MCF 10A (cell line): ENCODE data around the gene LTBR. TPM values are rescaled to one million over a fixed set of nuclear protein-coding genes. Genes with fewer than 3 reads are reported as not detected.

Experiments used
- BruUV-seq: library from RNA; stranded (reverse); fragments of 400-500 nt; replicated peaks from 2 replicates; lab custom pipeline; 2021; lab: Mats Ljungman, UMichigan
- CTCF ChIA-PET: fragments of 300-600 bp; sonication (Branson Sonifier 250); formaldehyde crosslinking; extraction: SDS; loops from one replicate; lab custom pipeline; 2021; ENCODE audit warnings: antibody characterized with exemption, inconsistent platforms; lab: Yijun Ruan, JAX
- POLR2A ChIA-PET: fragments of 300-600, 350-650 bp; sonication (Branson Sonifier 250); formaldehyde crosslinking; extraction: SDS; loops from one replicate; lab custom pipeline; 2020; ENCODE audit warnings: antibody characterized with exemption, inconsistent platforms; lab: Yijun Ruan, JAX
- DNase-seq: peaks from one replicate; pipeline ENCODE4 v3.0.0-alpha.2; 2018; ENCODE audit not compliant: unreplicated experiment
- H3K27ac Mint-ChIP-seq: one replicate; pipeline ENCODE4 v1.8.0; 2022; ENCODE audit warnings: mild to moderate bottlenecking, low read depth, mixed read lengths; ENCODE audit not compliant: unreplicated experiment
- H3K27me3 Mint-ChIP-seq: one replicate; pipeline ENCODE4 v1.8.0; 2022; ENCODE audit warnings: mixed read lengths; ENCODE audit not compliant: insufficient read depth, unreplicated experiment
- H3K36me3 Mint-ChIP-seq: one replicate; pipeline ENCODE4 v1.8.0; 2022; ENCODE audit warnings: mild to moderate bottlenecking, moderate library complexity, mixed read lengths; ENCODE audit not compliant: insufficient read depth, unreplicated experiment
- H3K4me1 Mint-ChIP-seq: one replicate; pipeline ENCODE4 v1.8.0; 2022; ENCODE audit warnings: mixed read lengths; ENCODE audit not compliant: insufficient read depth, unreplicated experiment
- H3K4me3 Mint-ChIP-seq: one replicate; pipeline ENCODE4 v1.8.0; 2022; ENCODE audit warnings: mild to moderate bottlenecking, moderate library complexity, mixed read lengths; ENCODE audit not compliant: unreplicated experiment
- H3K9me3 Mint-ChIP-seq: one replicate; pipeline ENCODE4 v1.8.0; 2022; ENCODE audit warnings: mixed read lengths; ENCODE audit not compliant: unreplicated experiment
- CTCF ChIP-seq: fragments of 200-600 bp; IDR thresholded peaks from one replicate; pipeline ENCODE4 v1.8.0; 2022; ENCODE audit warnings: antibody characterized with exemption, mild to moderate bottlenecking; ENCODE audit not compliant: unreplicated experiment
- intact Hi-C: fragments of 100-400 bp; cut with micrococcal nuclease; formaldehyde crosslinking; loops from 2 replicates; pipeline ENCODE4 v1.14.1; 2022
- total RNA-seq: library from RNA; stranded (reverse); gene quantifications from 2 replicates; pipeline ENCODE4 v1.2.3, GENCODE V29; 2022

LTBR gene
- total RNA-seq, 1 experiment from 2014 or later, result 169 TPM

DNA sequence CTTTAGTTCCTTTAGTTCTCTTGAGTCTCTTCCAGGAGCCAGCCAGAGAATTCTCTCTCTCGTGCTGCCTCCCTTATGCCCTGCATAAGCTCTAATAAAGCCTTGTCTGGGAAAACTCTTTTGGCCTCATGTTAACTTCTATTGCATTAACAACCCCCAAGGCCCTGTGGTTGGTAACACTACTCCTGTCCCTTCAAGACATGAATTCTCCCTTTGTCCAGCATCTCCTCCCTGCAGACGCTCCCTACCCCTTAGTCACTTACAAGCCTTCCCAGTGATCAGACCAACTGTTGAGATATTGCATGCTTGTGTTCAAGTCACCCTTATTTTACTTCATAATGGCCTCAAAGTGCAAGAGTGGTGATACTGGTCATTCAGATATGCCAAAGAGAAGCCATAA is 12.1 kb downstream of the LTBR start:
- Mint-ChIP-seq H3K36me3 (peaks cover 81% of the 10 kb centered on the region), H3K4me1 (no peaks in the 10 kb centered on the region), H3K9me3 (no peaks in the 10 kb centered on the region), H3K27me3 (no peaks in the 10 kb centered on the region), H3K4me3 (no peak overlapping the region), H3K27ac (no peak overlapping the region)
- DNase-seq, result no peak
- intact Hi-C loops, result no loop called here
- ChIA-PET POLR2A (interaction anchor here (0.8 kb wide), 1 partner anchor 12 kb away, joined by 5 read pairs; the partner anchor contains the start of gene LTBR), CTCF (no interaction called here)
- TF ChIP-seq CTCF, result no peak
- BruUV-seq, result no TSS peak

DNA sequence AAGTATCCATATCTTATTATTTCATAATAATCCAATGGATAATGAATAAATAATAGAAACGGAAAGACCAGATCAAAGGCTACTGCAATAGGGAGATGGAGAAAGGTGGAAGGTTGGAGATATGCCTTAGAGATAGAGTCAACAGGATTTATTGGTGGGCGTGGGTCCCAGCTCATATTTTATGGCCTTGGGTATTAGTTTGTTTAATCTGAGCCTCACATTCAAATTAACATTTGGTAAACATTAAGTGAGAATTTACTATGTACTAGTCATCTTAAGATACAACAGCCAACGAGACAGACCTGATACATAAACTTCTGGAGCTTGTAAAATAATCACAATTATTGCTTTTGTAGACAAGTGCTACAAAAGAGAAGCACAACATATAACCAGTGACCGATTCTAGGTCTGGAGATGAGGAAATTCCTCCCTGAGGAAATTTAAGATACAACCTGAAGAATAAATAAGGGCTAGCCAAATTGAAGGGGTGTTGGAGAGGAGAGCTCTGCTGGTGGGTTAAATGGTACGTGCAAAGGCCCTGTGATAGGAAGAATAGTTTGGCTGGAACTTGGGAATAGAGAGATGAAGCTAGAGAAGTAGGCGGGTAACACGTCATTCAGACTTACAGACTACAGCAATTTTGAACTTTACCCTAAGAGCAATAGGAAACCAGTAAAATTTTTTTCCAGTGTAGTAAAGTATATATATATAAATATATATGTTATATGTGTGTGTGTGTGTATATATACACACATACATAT is 16.1 kb downstream of the LTBR start:
- no TSS peak for BruUV-seq
- ChIA-PET CTCF (interaction anchor here (0.6 to 1.1 kb wide), 2 partner anchors 10 to 23 kb away, joined by 3 to 4 read pairs; no protein-coding TSS in a partner anchor), POLR2A (interaction anchor here (0.5 to 1.7 kb wide), 4 partner anchors 12 to 500 kb away, joined by 3 to 10 read pairs (median 4); partner anchors contain the start of gene LTBR)
- no peaks in the 10 kb centered on the region for H3K9me3 Mint-ChIP-seq
- no peak overlapping the region for H3K4me3 Mint-ChIP-seq
- no peak for DNase-seq
- peaks cover 87% of the 10 kb centered on the region for H3K36me3 Mint-ChIP-seq
- no peak overlapping the region for H3K27ac Mint-ChIP-seq
- H3K27me3 Mint-ChIP-seq, result no peaks in the 10 kb centered on the region
- intact Hi-C loops, result no loop called here
- no peak for TF ChIP-seq CTCF
- H3K4me1 Mint-ChIP-seq, result no peaks in the 10 kb centered on the region

GRCh38 chr12:6404390-6404789 is 20.4 kb downstream of the LTBR start:
- no peak overlapping the region for H3K27ac Mint-ChIP-seq
- no peak for TF ChIP-seq CTCF
- no TSS peak for BruUV-seq
- H3K36me3 Mint-ChIP-seq, result peaks cover 78% of the 10 kb centered on the region
- peaks cover 4% of the 10 kb centered on the region for H3K4me1 Mint-ChIP-seq
- intact Hi-C loops, result no loop called here
- no peak for DNase-seq
- ChIA-PET POLR2A (interaction anchor here (0.6 to 0.7 kb wide), 2 partner anchors 11 to 119 kb away, joined by 3 read pairs; no protein-coding TSS in a partner anchor), CTCF (interaction anchor here (1.3 kb wide), 1 partner anchor 19 kb away, joined by 3 read pairs; no protein-coding TSS in a partner anchor)
- no peaks in the 10 kb centered on the region for H3K27me3 Mint-ChIP-seq
- H3K9me3 Mint-ChIP-seq, result peaks cover 5% of the 10 kb centered on the region
- H3K4me3 Mint-ChIP-seq, result no peak overlapping the region

DNA sequence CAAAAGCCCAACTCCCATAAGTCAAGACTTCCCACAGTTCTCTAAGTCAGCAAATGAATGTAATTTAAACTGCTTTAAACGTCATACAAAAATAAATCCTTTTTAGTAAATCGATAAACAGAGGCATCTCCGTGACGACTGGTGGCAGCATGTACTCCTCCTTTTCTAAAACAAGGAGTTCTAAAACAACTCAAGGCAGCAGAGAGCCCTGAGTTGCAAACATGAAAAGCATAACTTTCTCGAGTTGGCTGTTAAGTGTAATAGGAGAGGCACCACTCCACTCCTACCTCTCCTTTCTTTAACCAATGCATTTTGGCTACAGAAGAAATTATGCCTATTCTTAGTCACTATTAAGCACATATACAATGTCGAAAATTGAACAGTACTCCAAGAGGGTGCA is 22.0 kb downstream of the LTBR start:
- TF ChIP-seq CTCF, result no peak
- no peaks in the 10 kb centered on the region for H3K27me3 Mint-ChIP-seq
- H3K4me3 Mint-ChIP-seq, result no peak overlapping the region
- peaks cover 7% of the 10 kb centered on the region for H3K9me3 Mint-ChIP-seq
- no peak for DNase-seq
- ChIA-PET POLR2A (no interaction called here), CTCF (no interaction called here)
- peaks cover 5% of the 10 kb centered on the region for H3K4me1 Mint-ChIP-seq
- peaks cover 64% of the 10 kb centered on the region for H3K36me3 Mint-ChIP-seq
- H3K27ac Mint-ChIP-seq, result no peak overlapping the region
- intact Hi-C loops, result no loop called here
- BruUV-seq, result no TSS peak
